Keratinocyte (primary cell): Measurements from ENCODE around the gene RNF113A.

ENCODE experiments used
- EZH2 ChIP-seq: IDR thresholded peaks from one replicate; pipeline ENCODE4 v1.6.1; 2012; ENCODE audit warnings: inconsistent platforms, mild to moderate bottlenecking, low read length, moderate library complexity
- TF ChIP-seq, protein P1 (sequence below), 3 experiments: IDR thresholded peaks in 1 of 3; conservative IDR thresholded peaks in 1 of 3; optimal IDR thresholded peaks in 1 of 3; 2 replicates in 2 of 3; 3 replicates in 1 of 3; pipeline versions ENCODE3 to v1.5.1; 2011; ENCODE audit warnings: low read length in 3 of 3, mild to moderate bottlenecking in 3 of 3, moderate library complexity in 2 of 3, control low read depth in 1 of 3, inconsistent platforms in 1 of 3; ENCODE audit not compliant: insufficient read depth in 2 of 3; ENCODE audit errors: extremely low read depth in 1 of 3

DNA sequence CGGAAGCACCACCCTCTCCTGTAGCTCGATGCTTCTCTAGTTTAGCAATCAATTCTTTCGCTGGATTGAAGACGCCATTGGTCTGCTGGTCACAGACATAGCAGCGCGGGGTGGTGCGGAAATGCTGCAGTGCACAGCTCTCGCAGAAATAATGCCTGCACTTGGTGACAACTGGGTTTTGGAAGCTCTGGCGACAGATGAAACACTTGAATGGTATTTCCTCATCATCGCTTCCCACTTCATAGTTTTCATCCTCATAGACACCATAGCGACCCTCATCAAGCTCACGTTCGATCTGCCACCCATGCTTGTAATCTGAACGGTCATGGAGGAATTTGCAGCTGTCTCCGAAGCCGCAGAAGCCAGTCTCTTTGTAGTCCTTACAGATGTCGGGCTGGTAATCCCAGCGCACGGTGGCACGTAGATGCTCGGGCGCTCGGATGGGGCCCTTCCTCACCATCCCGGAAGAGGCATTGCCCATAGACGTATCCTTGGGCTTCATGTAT is 854 bp downstream of the RNF113A start:
- TF ChIP-seq, protein P1, sequence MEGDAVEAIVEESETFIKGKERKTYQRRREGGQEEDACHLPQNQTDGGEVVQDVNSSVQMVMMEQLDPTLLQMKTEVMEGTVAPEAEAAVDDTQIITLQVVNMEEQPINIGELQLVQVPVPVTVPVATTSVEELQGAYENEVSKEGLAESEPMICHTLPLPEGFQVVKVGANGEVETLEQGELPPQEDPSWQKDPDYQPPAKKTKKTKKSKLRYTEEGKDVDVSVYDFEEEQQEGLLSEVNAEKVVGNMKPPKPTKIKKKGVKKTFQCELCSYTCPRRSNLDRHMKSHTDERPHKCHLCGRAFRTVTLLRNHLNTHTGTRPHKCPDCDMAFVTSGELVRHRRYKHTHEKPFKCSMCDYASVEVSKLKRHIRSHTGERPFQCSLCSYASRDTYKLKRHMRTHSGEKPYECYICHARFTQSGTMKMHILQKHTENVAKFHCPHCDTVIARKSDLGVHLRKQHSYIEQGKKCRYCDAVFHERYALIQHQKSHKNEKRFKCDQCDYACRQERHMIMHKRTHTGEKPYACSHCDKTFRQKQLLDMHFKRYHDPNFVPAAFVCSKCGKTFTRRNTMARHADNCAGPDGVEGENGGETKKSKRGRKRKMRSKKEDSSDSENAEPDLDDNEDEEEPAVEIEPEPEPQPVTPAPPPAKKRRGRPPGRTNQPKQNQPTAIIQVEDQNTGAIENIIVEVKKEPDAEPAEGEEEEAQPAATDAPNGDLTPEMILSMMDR (optimal IDR thresholded peaks at IDR 0.05 in 1 of 3, IDR thresholded peaks at IDR 0.05 in 1 of 3, conservative IDR thresholded peaks at IDR 0.05 in 1 of 3; ENCODE audit: extremely low read depth in 1 of 3, insufficient read depth in 2 of 3, low read length in 3 of 3) = no peak
- no peak for TF ChIP-seq EZH2
